H1 (cell line): ENCODE measurements around the gene UTP25. TPM values are rescaled to one million over a fixed set of nuclear protein-coding genes. Genes with fewer than 3 reads are reported as not detected.

Experiments
- EP300 ChIP-seq, 2 experiments: IDR thresholded peaks; 1 replicate in 1 of 2; 2 replicates in 1 of 2; pipeline ENCODE4 v1.6.1; 2011 to 2012; ENCODE audit warnings: low read depth in 2 of 2, low read length in 2 of 2, mild to moderate bottlenecking in 2 of 2, borderline replicate concordance in 1 of 2, inconsistent platforms in 1 of 2, moderate library complexity in 1 of 2
- KDM4A ChIP-seq: IDR thresholded peaks from one replicate; pipeline ENCODE4 v1.7.1; 2012; ENCODE audit warnings: low read depth, mild to moderate bottlenecking, moderate library complexity, low read length, inconsistent platforms; ENCODE audit not compliant: severe bottlenecking
- MAFK ChIP-seq: IDR thresholded peaks from 2 replicates; pipeline ENCODE4 v1.6.1; 2012; ENCODE audit warnings: low read depth, mild to moderate bottlenecking, improper control_type of control experiment, low read length
- polyA plus RNA-seq, 7 experiments: library from polyadenylated mRNA; depleted of rRNA in 3 of 7; stranded (reverse) in 5 of 7; unstranded in 2 of 7; fragments of >200 nt in 5 of 7; fragments of 200-250 nt in 2 of 7; gene quantifications; 1 replicate in 5 of 7; 2 replicates in 1 of 7; 4 replicates in 1 of 7; pipeline versions ENCODE4 v1.2.1 to v1.2.3, GENCODE V29; 2011 to 2013; ENCODE audit warnings: missing spikeins in 2 of 7, mixed read lengths in 2 of 7
- total RNA-seq: library from RNA; stranded (reverse); fragmentation: NEBNext Ultra II Directional; extraction: Animal tissue kit (Norgen Biotek cat#: 25700); gene quantifications from 2 replicates; pipeline ENCODE4 v1.2.1, GENCODE V29; 2021

Gene UTP25
- total and polyA plus RNA-seq, 2 of the 8 experiments (the other 6 are each of a cell fraction or from before 2014, with no cell fraction given), result 4.0 to 7.6 TPM

- TF ChIP-seq EP300 (IDR thresholded peaks at IDR 0.05; ENCODE audit: borderline replicate concordance in 1 of 2, low read depth in 2 of 2, low read length in 2 of 2), result no peak
- no peak for TF ChIP-seq MAFK
- no peak for TF ChIP-seq KDM4A
- TF ChIP-seq, all 59 proteins: peak for 0
These were observed 55.7 kb downstream of the UTP25 start (continued) for GRCh38 chr1:209883341-209883971.
